Stomach (tissue), 4 donors: Measurements from ENCODE around the gene PIR.

Experiments used
- EP300 ChIP-seq: sonication (generic); formaldehyde crosslinking; IDR thresholded peaks from one replicate; pipeline ENCODE4 v1.6.1; 2017; ENCODE audit warnings: antibody characterized with exemption
- POLR2A ChIP-seq, 4 donors: fragments of 450-650 bp; IDR thresholded peaks; one replicate each; pipeline ENCODE4 v1.6.1; 2016; ENCODE audit warnings: antibody characterized with exemption in 4 of 4, control low read depth in 2 of 4, mild to moderate bottlenecking in 1 of 4, moderate library complexity in 1 of 4
- POLR2AphosphoS5 ChIP-seq, 3 donors: sonication (generic); formaldehyde crosslinking; IDR thresholded peaks; one replicate each; pipeline ENCODE4 v1.6.1; 2016; ENCODE audit warnings: antibody characterized with exemption in 3 of 3
- TF ChIP-seq, protein P1 (sequence below), 7 experiments: fragments of 450-650 bp in 4 of 7; fragments of 200-600 bp in 3 of 7; sonication (generic) in 3 of 7; IDR thresholded peaks; one replicate each; pipeline ENCODE4 v1.5.1; 2016 to 2019; ENCODE audit warnings: antibody characterized with exemption in 7 of 7, control low read depth in 2 of 7, mild to moderate bottlenecking in 1 of 7

DNA sequence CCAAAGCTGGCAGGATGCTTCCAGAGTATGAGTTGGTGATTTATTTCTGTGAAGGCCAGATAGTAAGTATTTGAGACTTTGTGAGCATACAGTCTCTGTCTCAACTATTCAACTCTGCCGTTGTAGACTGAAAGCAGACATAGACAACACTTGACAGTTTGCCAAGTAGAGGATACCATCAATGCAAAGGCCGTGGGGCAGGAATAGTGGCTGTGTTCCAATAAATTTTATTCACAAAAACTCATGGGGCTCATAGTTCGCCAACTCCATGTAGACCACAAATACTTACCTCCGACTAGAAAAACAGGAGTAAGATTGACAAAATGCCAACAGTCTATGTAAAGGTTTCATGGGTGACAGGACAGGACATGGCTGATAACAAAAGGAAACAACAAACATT, 3.7 kb upstream of the PIR start:
- TF ChIP-seq POLR2AphosphoS5 (IDR thresholded peaks at IDR 0.05), result no peak
- TF ChIP-seq, protein P1, sequence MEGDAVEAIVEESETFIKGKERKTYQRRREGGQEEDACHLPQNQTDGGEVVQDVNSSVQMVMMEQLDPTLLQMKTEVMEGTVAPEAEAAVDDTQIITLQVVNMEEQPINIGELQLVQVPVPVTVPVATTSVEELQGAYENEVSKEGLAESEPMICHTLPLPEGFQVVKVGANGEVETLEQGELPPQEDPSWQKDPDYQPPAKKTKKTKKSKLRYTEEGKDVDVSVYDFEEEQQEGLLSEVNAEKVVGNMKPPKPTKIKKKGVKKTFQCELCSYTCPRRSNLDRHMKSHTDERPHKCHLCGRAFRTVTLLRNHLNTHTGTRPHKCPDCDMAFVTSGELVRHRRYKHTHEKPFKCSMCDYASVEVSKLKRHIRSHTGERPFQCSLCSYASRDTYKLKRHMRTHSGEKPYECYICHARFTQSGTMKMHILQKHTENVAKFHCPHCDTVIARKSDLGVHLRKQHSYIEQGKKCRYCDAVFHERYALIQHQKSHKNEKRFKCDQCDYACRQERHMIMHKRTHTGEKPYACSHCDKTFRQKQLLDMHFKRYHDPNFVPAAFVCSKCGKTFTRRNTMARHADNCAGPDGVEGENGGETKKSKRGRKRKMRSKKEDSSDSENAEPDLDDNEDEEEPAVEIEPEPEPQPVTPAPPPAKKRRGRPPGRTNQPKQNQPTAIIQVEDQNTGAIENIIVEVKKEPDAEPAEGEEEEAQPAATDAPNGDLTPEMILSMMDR (IDR thresholded peaks at IDR 0.05), result no peak
- no peak for TF ChIP-seq POLR2A (IDR thresholded peaks at IDR 0.05)
- TF ChIP-seq EP300, result no peak
